ENCODE measurements around the gene RSPO3. TPM values are rescaled to one million over a fixed set of nuclear protein-coding genes. Genes with fewer than 3 reads are reported as not detected.

Gene RSPO3
- total RNA-seq, 1 donor from 2014 or later = not detected

GRCh38 chr6:127103482-127103881, 15.0 kb upstream of the RSPO3 start:
- Mint-ChIP-seq H3K4me3 (ENCODE audit: unreplicated experiment) (no peak overlapping the region), H3K27me3 (ENCODE audit: unreplicated experiment) (no peaks in the 10 kb centered on the region), H3K36me3 (ENCODE audit: unreplicated experiment) (no peaks in the 10 kb centered on the region), H3K27ac (ENCODE audit: unreplicated experiment) (no peak overlapping the region), H3K4me1 (ENCODE audit: low read depth, unreplicated experiment) (no peaks in the 10 kb centered on the region), H3K9me3 (ENCODE audit: unreplicated experiment) (no peaks in the 10 kb centered on the region)
- DNase-seq = no peak
- TF ChIP-seq CTCF (IDR thresholded peaks at IDR 0.05; ENCODE audit: partially characterized antibody, unreplicated experiment) = no peak

GRCh38 chr6:127107916-127108315, 10.6 kb upstream of the RSPO3 start:
- H3K36me3 Mint-ChIP-seq (ENCODE audit: unreplicated experiment) = no peaks in the 10 kb centered on the region
- H3K9me3 Mint-ChIP-seq (ENCODE audit: unreplicated experiment) = no peaks in the 10 kb centered on the region
- H3K4me1 Mint-ChIP-seq (ENCODE audit: low read depth, unreplicated experiment) = no peaks in the 10 kb centered on the region
- no peak overlapping the region for H3K4me3 Mint-ChIP-seq (ENCODE audit: unreplicated experiment)
- TF ChIP-seq CTCF (IDR thresholded peaks at IDR 0.05; ENCODE audit: partially characterized antibody, unreplicated experiment) = no peak
- DNase-seq = no peak
- no peak overlapping the region for H3K27ac Mint-ChIP-seq (ENCODE audit: unreplicated experiment)
- no peaks in the 10 kb centered on the region for H3K27me3 Mint-ChIP-seq (ENCODE audit: unreplicated experiment)

- no peaks in the 10 kb centered on the region for H3K4me1 Mint-ChIP-seq (ENCODE audit: low read depth, unreplicated experiment)
Observed at GRCh38 chr6:127110712-127111111, 7.8 kb upstream of the RSPO3 start.

GRCh38 chr6:127111526-127111925, 6.9 kb upstream of the RSPO3 start:
- Mint-ChIP-seq H3K27me3 (ENCODE audit: unreplicated experiment) (no peaks in the 10 kb centered on the region), H3K4me3 (ENCODE audit: unreplicated experiment) (no peak overlapping the region), H3K27ac (ENCODE audit: unreplicated experiment) (no peak overlapping the region), H3K9me3 (ENCODE audit: unreplicated experiment) (no peaks in the 10 kb centered on the region), H3K4me1 (ENCODE audit: low read depth, unreplicated experiment) (no peaks in the 10 kb centered on the region), H3K36me3 (ENCODE audit: unreplicated experiment) (no peaks in the 10 kb centered on the region)
- DNase-seq = no peak
- TF ChIP-seq CTCF (IDR thresholded peaks at IDR 0.05; ENCODE audit: partially characterized antibody, unreplicated experiment) = no peak

More at GRCh38 chr6:127110712-127111111, 7.8 kb upstream of the RSPO3 start:
- H3K4me3 Mint-ChIP-seq (ENCODE audit: unreplicated experiment) = no peak overlapping the region
- DNase-seq = no peak
- no peaks in the 10 kb centered on the region for H3K36me3 Mint-ChIP-seq (ENCODE audit: unreplicated experiment)
- H3K27ac Mint-ChIP-seq (ENCODE audit: unreplicated experiment) = no peak overlapping the region
- H3K27me3 Mint-ChIP-seq (ENCODE audit: unreplicated experiment) = no peaks in the 10 kb centered on the region
- TF ChIP-seq CTCF (IDR thresholded peaks at IDR 0.05; ENCODE audit: partially characterized antibody, unreplicated experiment) = no peak
- no peaks in the 10 kb centered on the region for H3K9me3 Mint-ChIP-seq (ENCODE audit: unreplicated experiment)

GRCh38 chr6:127114214-127114760, 4.2 kb upstream of the RSPO3 start:
- Mint-ChIP-seq H3K27ac (ENCODE audit: unreplicated experiment) (no peak overlapping the region), H3K9me3 (ENCODE audit: unreplicated experiment) (peaks cover 2% of the 10 kb centered on the region), H3K4me1 (ENCODE audit: low read depth, unreplicated experiment) (no peaks in the 10 kb centered on the region), H3K36me3 (ENCODE audit: unreplicated experiment) (no peaks in the 10 kb centered on the region), H3K4me3 (ENCODE audit: unreplicated experiment) (no peak overlapping the region), H3K27me3 (ENCODE audit: unreplicated experiment) (peaks cover 6% of the 10 kb centered on the region)
- no peak for TF ChIP-seq CTCF (IDR thresholded peaks at IDR 0.05; ENCODE audit: partially characterized antibody, unreplicated experiment)
- DNase-seq = no peak

All from glutamatergic neuron (in vitro differentiated cells).